Glutamatergic neuron (in vitro differentiated cells): Measurements from ENCODE around the gene TBC1D5. TPM values are rescaled to one million over a fixed set of nuclear protein-coding genes. Genes with fewer than 3 reads are reported as not detected.
A peak's percentile ranks its signal among the peaks of the same experiment; 100 is the strongest.

Experiments
- DNase-seq: peaks from one replicate; pipeline ENCODE4 v3.0.0; 2022
- H3K27ac Mint-ChIP-seq: one replicate; pipeline ENCODE4 v1.8.0; 2020; ENCODE audit warnings: mild to moderate bottlenecking, mixed read lengths, inconsistent platforms; ENCODE audit not compliant: unreplicated experiment
- H3K27me3 Mint-ChIP-seq: one replicate; pipeline ENCODE4 v1.8.0; 2020; ENCODE audit warnings: mild to moderate bottlenecking, moderate library complexity, mixed read lengths, inconsistent platforms; ENCODE audit not compliant: unreplicated experiment
- H3K36me3 Mint-ChIP-seq: one replicate; pipeline ENCODE4 v1.8.0; 2020; ENCODE audit warnings: mild to moderate bottlenecking, mixed read lengths, inconsistent platforms; ENCODE audit not compliant: unreplicated experiment
- H3K4me1 Mint-ChIP-seq: one replicate; pipeline ENCODE4 v1.8.0; 2020; ENCODE audit warnings: mild to moderate bottlenecking, low read depth, mixed read lengths, inconsistent platforms; ENCODE audit not compliant: unreplicated experiment
- H3K4me3 Mint-ChIP-seq: one replicate; pipeline ENCODE4 v1.8.0; 2020; ENCODE audit warnings: mild to moderate bottlenecking, mixed read lengths, inconsistent platforms; ENCODE audit not compliant: unreplicated experiment
- H3K9me3 Mint-ChIP-seq: one replicate; pipeline ENCODE4 v1.8.0; 2020; ENCODE audit warnings: mild to moderate bottlenecking, moderate library complexity, mixed read lengths, inconsistent platforms; ENCODE audit not compliant: unreplicated experiment
- CTCF ChIP-seq: fragments of 200-600 bp; sonication (generic); IDR thresholded peaks from one replicate; pipeline ENCODE4 v1.5.0; 2021; ENCODE audit not compliant: partially characterized antibody, unreplicated experiment
- total RNA-seq: library from RNA; stranded (reverse); fragmentation: NEBNext Ultra II Directional; extraction: Animal tissue kit (Norgen Biotek cat#: 25700); gene quantifications from one replicate; pipeline ENCODE4 v1.2.1, GENCODE V29; 2021; ENCODE audit not compliant: unreplicated experiment

The TBC1D5 gene
- total RNA-seq, 1 donor from 2014 or later: 40.2 TPM

- Mint-ChIP-seq H3K9me3 (no peaks in the 10 kb centered on the region), H3K4me1 (peaks cover 26% of the 10 kb centered on the region), H3K4me3 (no peak overlapping the region), H3K36me3 (no peaks in the 10 kb centered on the region), H3K27ac (no peak overlapping the region), H3K27me3 (peaks cover 2% of the 10 kb centered on the region)
- no peak for DNase-seq
- TF ChIP-seq CTCF: no peak
Measured at GRCh38 chr3:17190353-17191078, 551.9 kb downstream of the TBC1D5 start.

- TF ChIP-seq CTCF: no peak
- Mint-ChIP-seq H3K36me3 (no peaks in the 10 kb centered on the region), H3K27me3 (peaks cover 2% of the 10 kb centered on the region), H3K4me3 (no peak overlapping the region), H3K4me1 (peaks cover 12% of the 10 kb centered on the region), H3K9me3 (no peaks in the 10 kb centered on the region), H3K27ac (no peak overlapping the region)
- DNase-seq: no peak
Measured at GRCh38 chr3:17188378-17188777, 554.1 kb downstream of the TBC1D5 start.

- DNase-seq: no peak
- H3K27ac Mint-ChIP-seq: peak overlapping the region; percentile 28
- no peaks in the 10 kb centered on the region for H3K9me3 Mint-ChIP-seq
Measured at GRCh38 chr3:17187589-17188184, 554.7 kb downstream of the TBC1D5 start.

GRCh38 chr3:17183951-17184550 is 558.4 kb downstream of the TBC1D5 start:
- H3K4me1 Mint-ChIP-seq: peaks cover 13% of the 10 kb centered on the region
- no peak overlapping the region for H3K27ac Mint-ChIP-seq
- H3K4me3 Mint-ChIP-seq: no peak overlapping the region
- no peak for DNase-seq
- no peak for TF ChIP-seq CTCF
- H3K27me3 Mint-ChIP-seq: peaks cover 5% of the 10 kb centered on the region
- no peaks in the 10 kb centered on the region for H3K36me3 Mint-ChIP-seq
- H3K9me3 Mint-ChIP-seq: peaks cover 3% of the 10 kb centered on the region

More at GRCh38 chr3:17187589-17188184, 554.7 kb downstream of the TBC1D5 start:
- Mint-ChIP-seq H3K4me3 (no peak overlapping the region), H3K4me1 (peaks cover 12% of the 10 kb centered on the region), H3K27me3 (peaks cover 2% of the 10 kb centered on the region), H3K36me3 (no peaks in the 10 kb centered on the region)
- no peak for TF ChIP-seq CTCF

GRCh38 chr3:17182166-17182565 is 560.3 kb downstream of the TBC1D5 start:
- Mint-ChIP-seq H3K27ac (no peak overlapping the region), H3K4me3 (no peak overlapping the region), H3K36me3 (no peaks in the 10 kb centered on the region), H3K9me3 (peaks cover 3% of the 10 kb centered on the region), H3K27me3 (peaks cover 4% of the 10 kb centered on the region), H3K4me1 (peaks cover 7% of the 10 kb centered on the region)
- DNase-seq: no peak
- no peak for TF ChIP-seq CTCF
